ENCODE measurements around the gene PRG3.

PRG3 gene

GRCh38 chr11:57335343-57336110 lies 45.4 kb downstream of the PRG3 start, which contains the start of gene SSRP1:
Gene SSRP1 (minus strand): TSS chr11:57335892. CDS start chr11:57335121, 771 bp downstream.
- peak; percentile 82 for DNase-seq

- no peak for DNase-seq
Observed at GRCh38 chr11:57335023-57335342, 46.0 kb downstream of the PRG3 start.

GRCh38 chr11:57332694-57333440 lies 48.1 kb downstream of the PRG3 start:
- DNase-seq = no peak

GRCh38 chr11:57331720-57332119 lies 49.2 kb downstream of the PRG3 start:
- DNase-seq = no peak

GRCh38 chr11:57330029-57330428 lies 50.9 kb downstream of the PRG3 start:
- DNase-seq = no peak

DNA sequence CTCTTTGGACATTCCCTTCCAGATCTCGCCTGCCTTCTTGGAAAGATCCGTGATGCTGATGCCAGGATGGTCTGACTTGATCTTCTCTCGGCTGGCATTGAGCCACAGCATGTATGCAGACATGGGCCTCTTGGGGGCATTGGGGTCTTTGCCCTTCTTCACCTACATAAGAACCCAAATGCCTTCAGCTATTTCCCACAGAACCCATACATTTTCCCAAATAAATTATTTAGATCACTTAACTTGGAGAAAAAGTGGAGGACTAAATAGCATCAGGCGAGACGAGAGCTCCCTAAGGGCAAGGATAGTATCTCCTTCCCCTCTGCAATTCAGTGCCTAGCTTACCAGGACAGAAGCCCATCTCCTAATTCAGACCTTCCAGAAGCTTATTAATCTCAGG lies 53.2 kb downstream of the PRG3 start:
- DNase-seq = no peak
